KBM-7 (cell line): ENCODE data around the gene PSMD6.
A peak's percentile ranks its signal among the peaks of the same experiment; 100 is the strongest.

Experiments used
- DNase-seq: peaks from one replicate; pipeline ENCODE4 v3.0.0-alpha.2; 2015
- in situ Hi-C: fragments of 300-500 bp; cut with MboI; formaldehyde crosslinking; loops from 2 replicates; pipeline ENCODE4 v1.14.3; 2020; ENCODE audit warnings: low sequenced_read_pairs, low pct_unique_long_range_greater_than_20kb, mixed read lengths

PSMD6 gene

GRCh38 chr3:64047787-64048186 is 24.5 kb upstream of the PSMD6 start:
- no peak for DNase-seq
- in situ Hi-C loops = loop anchor here (25.0 kb wide), 1 partner anchor 440 kb away; no protein-coding TSS in a partner anchor

DNA sequence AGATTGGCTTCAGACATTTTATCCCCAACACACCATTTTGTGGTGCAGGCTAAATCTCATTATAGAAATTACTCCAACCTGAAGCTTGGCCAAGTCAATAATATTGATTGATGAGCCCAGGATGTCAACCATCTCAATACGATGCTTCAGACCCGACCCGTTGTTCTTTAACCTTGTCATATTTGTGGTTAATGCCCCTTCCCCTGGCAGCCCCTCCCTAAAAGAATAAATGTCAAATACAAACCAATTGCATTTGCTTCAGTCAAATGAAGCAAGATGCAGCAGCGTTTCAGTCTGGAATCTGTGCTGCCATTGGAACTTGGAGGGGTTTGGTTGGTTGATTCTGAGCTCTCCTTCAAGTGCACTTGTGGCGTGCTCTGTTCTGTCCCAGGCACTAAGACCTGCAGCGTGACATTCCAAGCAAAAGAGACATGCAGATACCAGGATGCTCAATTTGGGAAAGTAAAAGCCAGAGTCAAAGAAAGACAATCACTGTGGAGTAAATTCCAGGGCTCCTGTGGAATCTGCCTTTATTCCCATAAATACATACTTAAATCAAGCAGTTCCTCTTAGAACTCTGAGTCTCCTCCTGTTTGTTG is 23.8 kb upstream of the PSMD6 start:
- no peak for DNase-seq
- in situ Hi-C loops = loop anchor here (25.0 kb wide), 1 partner anchor 440 kb away; no protein-coding TSS in a partner anchor

DNA sequence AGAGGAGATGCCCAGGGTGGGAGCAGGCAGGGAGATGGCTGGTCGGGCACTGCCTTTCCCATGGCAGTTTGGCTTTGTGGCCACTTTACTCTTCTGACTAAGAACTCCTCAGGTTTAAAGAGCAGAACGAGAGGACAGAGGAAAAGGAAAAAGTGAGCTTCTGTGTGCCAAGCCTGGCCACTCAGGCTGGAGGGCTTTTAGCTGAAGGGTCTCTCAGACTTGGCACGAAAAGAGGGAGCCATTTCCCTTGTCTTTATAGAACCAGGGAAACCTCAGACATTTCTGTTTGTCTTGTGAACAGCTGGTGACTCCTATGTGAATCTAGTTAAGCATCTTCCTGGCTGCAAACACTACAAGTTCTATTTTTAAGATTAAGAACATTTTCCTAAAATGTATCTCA is 23.3 kb upstream of the PSMD6 start:
- DNase-seq = no peak
- in situ Hi-C loops = loop anchor here (25.0 kb wide), 1 partner anchor 441 kb away; no protein-coding TSS in a partner anchor

DNA sequence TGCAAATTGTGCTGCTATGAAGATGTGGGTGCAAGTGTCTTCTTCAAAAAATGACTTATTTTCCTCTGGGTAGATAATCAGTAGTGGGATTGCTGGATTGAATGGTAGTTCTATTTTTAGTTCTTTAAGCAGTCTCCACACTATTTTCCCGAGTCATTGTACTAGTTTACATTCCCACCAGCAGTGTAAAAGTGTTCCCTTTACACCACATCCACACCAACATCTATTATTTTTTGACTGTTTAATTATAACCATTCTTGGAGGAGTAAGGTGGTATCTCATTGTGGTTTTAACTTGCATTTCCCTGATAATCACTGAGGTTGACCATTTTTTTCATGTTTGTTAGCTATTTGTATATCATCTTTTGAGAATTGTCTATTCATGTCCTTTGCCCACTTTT is 19.7 kb upstream of the PSMD6 start:
- no peak for DNase-seq
- in situ Hi-C loops = loop anchor here (25.0 kb wide), 1 partner anchor 444 kb away; no protein-coding TSS in a partner anchor

GRCh38 chr3:64039981-64040733 is 16.9 kb upstream of the PSMD6 start:
- in situ Hi-C loops = loop anchor here (25.0 kb wide), 1 partner anchor 447 kb away; no protein-coding TSS in a partner anchor
- DNase-seq = no peak

- in situ Hi-C loops = loop anchor here (25.0 kb wide), 1 partner anchor 448 kb away; no protein-coding TSS in a partner anchor
- DNase-seq = no peak
Measured at GRCh38 chr3:64039332-64039731, 16.0 kb upstream of the PSMD6 start.

DNA sequence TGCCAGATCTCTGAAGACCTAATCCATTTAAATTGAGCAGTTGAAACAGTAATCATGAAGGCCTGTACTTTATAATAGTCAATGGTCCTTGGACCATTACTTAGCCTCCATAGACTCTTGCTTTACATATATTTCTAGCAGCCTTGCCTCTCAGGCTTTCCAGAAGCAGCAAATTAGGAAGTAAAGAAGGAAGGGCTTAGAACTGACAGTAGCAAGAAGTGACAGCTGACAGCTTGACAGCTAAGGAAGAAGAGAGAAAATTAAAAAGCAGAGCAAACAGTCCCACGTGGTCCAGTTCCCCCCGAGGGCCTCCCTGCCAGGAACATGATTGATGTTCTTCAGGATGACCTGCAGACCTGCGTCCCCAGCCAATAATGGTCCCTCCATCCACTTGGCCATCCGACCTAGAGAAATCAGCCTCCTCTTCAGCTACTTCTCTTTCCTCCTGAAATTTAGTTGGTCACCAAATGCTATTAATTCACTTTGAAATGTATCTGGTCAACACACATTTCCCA is 15.0 kb upstream of the PSMD6 start:
- no peak for DNase-seq
- in situ Hi-C loops = loop anchor here (25.0 kb wide), 1 partner anchor 449 kb away; no protein-coding TSS in a partner anchor

- no peak for DNase-seq
- in situ Hi-C loops = loop anchor here (25.0 kb wide), 1 partner anchor 450 kb away; no protein-coding TSS in a partner anchor
Measured at GRCh38 chr3:64037084-64037483, 13.8 kb upstream of the PSMD6 start.

- in situ Hi-C loops = loop anchor here (25.0 kb wide), 1 partner anchor 454 kb away; no protein-coding TSS in a partner anchor
- no peak for DNase-seq
Measured at GRCh38 chr3:64033069-64033468, 9.8 kb upstream of the PSMD6 start.

DNA sequence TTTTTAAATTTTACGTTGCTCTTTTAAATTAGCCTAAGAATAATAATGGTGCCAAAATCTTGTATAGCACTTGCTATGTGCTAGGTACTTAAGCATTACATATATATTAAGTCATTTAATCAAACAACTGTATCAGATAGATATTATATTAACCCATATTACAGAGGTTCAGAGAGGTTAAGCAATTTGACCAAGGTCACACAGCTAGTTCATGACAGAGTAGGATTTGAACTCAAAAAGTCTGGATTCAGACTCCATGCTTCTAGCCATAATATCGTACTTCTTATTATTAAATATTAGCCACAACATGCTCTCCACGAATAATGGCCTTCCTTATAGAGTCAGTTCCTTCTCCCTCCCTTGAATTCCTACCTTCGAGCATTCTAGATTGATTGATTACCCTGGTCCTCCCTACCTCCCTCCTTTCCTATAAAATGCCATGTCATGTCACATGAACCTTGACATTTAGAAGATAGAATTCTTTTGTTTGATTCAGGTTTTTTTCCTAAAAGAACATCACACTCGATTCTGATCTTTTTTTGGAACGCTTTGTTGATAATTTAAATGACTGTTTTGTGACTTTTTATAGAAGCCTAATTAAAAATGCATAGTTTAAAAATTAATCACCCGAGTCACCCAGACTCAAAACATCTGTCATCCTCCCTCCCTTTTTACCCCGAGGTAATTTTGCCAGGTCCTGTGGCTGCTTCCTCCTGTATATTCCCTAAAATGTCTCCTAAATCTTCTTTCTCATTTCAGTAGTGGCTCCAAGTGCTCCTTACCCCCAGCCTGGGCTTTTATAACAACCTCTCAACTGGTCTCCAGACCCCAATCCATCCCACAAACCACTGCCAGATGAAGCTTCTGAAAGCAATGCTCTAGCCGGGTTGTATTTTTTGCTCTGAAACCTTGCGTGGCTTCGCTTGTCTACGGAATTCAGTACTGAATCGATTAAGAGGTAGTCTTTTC is 8.5 kb upstream of the PSMD6 start:
- in situ Hi-C loops = loop anchor here (25.0 kb wide), 1 partner anchor 455 kb away; no protein-coding TSS in a partner anchor
- no peak for DNase-seq

DNA sequence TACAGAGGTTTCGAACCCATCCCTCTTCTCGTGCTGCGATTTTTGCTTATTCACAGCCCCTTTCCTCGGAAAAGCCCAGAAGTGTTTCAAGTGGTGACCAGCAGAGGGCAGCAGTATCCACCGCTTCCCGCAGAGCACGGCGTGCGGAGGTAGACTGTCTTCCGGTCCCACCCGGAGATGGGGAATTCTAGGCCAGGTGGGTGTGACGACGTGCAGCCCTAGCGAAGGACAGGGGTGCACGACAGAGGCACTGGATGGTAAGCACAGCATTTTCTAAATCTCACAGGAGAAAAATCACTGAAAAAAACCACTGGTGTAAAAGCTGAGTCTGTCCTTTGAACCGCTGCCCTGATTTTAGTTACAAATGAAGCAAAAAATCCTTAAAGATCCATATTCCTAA is 7.4 kb upstream of the PSMD6 start:
- in situ Hi-C loops = loop anchor here (25.0 kb wide), 1 partner anchor 457 kb away; no protein-coding TSS in a partner anchor
- peak; percentile 75 for DNase-seq

DNA sequence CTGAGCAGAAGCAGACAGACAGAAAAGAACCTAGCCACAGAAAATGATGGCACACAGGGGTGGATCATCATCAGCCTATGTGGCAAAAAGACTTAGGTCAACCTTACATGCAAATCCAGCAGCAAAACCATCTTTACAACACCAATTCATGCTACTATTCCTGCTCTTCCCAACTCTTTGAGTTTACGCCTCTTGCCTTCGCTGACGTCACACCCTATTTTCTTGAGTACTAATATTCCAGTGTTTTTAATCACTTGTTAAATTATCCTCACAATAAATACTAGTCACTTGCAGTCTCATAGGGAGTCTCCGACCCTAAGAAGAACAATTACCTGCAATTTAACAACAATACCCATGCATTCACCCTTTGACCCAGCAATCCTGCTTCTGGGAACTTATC is 6.0 kb upstream of the PSMD6 start:
- in situ Hi-C loops = loop anchor here (25.0 kb wide), 1 partner anchor 458 kb away; no protein-coding TSS in a partner anchor
- DNase-seq = no peak

DNA sequence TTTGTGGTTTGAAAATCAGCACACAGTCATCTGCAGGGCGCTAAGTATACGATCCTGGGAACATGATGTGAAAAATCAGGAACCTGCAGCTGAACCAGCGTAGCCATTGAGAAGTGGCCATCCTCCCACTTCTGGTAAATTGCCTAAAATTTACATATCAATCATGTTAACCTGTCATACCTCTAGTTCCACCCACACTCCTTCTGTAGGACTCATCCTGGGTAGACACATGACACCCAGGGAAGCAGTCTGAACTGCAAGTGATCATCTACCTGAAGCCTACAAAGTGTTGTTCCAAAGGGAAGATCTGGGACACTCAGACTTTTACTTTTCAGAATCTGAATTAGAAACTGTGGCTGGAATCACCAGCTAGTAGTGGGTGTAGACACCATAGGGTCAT is 5.5 kb upstream of the PSMD6 start:
- in situ Hi-C loops = loop anchor here (25.0 kb wide), 1 partner anchor 459 kb away; no protein-coding TSS in a partner anchor
- DNase-seq = no peak

GRCh38 chr3:64027658-64028057 is 4.4 kb upstream of the PSMD6 start:
- no peak for DNase-seq
- in situ Hi-C loops = loop anchor here (25.0 kb wide), 1 partner anchor 460 kb away; no protein-coding TSS in a partner anchor

- no peak for DNase-seq
- in situ Hi-C loops = loop anchor here (25.0 kb wide), 1 partner anchor 461 kb away; no protein-coding TSS in a partner anchor
Measured at GRCh38 chr3:64026346-64026745, 3.1 kb upstream of the PSMD6 start.

GRCh38 chr3:64023861-64024223 is 548 bp upstream of the PSMD6 start:
- no peak for DNase-seq
- in situ Hi-C loops = no loop called here

DNA sequence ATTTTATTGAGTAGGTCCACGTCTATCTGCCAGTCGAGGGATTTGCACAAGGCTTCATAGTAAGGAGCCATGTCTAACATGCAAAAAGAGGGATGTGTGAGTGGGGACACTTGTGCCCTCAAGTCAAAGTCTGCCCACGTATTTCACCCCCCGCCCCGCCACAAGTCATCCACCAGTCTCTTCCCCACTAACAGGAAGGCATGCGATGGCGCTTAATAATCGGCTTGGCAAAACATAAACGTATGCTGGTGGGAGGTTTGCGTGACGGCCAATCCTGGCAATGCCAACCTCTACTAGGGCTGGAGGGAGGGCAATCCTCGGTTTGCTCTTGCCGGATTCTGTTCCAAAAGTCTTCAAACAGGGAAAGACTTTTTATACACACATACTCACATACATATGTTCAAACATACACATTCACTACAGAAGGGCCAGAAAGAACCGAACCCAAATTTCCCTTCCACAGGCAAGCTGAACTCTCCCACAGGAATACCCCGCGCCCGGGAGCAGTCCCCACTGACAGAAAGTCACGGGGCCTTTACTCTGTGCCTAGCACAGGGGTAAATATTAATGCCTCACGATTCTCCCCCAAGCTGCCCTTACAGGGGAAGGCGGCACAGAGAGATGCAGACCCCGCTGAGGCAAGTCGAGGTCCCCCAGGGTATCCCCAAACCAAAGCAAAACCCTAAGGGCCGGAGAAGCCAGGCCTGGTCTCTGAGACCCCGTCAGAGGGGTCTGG is 675 bp downstream of the PSMD6 start:
- DNase-seq = no peak
- in situ Hi-C loops = no loop called here

DNA sequence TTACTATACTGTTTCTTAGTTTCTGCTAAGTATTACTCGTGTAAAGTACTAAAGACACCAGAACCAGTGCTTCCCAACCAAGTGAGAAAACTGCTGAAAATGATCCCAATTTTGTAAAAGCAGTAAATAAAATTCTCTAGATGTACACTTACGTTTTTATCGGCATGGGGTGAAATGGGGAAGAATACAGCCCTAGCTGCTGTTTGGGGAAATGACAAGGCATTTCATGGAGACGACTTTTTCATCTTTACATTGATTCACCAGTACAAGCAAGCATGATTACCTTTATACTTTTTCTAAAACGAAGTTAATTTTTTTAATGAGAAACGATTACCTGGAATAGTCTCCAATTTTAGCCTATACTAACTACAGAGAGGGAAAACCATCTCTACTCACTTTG is 1.4 kb downstream of the PSMD6 start:
- peak; percentile 44 for DNase-seq
- in situ Hi-C loops = no loop called here
